DND-41 (cell line): Measurements from ENCODE around the gene ABCB8.

ENCODE experiments used
- EZH2 ChIP-seq: IDR thresholded peaks from 3 replicates; pipeline ENCODE4 v1.6.1; 2012; ENCODE audit warnings: borderline replicate concordance, low read depth, mild to moderate bottlenecking, moderate library complexity, low read length, inconsistent platforms; ENCODE audit not compliant: severe bottlenecking
- TF ChIP-seq, protein P1 (sequence below): IDR thresholded peaks from 2 replicates; pipeline ENCODE4 v1.5.1; 2012; ENCODE audit warnings: borderline replicate concordance, low read length, moderate library complexity, mild to moderate bottlenecking; ENCODE audit not compliant: poor library complexity, severe bottlenecking; ENCODE audit errors: extremely low read depth

DNA sequence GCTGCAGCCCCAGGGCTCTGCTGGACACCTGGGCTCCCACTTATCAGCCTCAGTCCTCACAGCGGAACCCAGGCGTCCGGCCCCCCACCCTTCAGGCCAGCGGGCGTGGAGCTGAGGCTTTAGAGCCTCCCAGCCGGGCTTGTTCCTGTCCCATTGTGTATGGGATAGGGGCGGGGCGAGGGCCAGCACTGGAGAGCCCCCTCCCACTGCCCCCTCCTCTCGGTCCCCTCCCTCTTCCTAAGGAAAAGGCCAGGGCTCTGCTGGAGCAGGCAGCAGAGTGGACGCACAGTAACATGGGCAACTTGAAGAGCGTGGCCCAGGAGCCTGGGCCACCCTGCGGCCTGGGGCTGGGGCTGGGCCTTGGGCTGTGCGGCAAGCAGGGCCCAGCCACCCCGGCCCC lies 34.7 kb upstream of the ABCB8 start:
- TF ChIP-seq, protein P1, sequence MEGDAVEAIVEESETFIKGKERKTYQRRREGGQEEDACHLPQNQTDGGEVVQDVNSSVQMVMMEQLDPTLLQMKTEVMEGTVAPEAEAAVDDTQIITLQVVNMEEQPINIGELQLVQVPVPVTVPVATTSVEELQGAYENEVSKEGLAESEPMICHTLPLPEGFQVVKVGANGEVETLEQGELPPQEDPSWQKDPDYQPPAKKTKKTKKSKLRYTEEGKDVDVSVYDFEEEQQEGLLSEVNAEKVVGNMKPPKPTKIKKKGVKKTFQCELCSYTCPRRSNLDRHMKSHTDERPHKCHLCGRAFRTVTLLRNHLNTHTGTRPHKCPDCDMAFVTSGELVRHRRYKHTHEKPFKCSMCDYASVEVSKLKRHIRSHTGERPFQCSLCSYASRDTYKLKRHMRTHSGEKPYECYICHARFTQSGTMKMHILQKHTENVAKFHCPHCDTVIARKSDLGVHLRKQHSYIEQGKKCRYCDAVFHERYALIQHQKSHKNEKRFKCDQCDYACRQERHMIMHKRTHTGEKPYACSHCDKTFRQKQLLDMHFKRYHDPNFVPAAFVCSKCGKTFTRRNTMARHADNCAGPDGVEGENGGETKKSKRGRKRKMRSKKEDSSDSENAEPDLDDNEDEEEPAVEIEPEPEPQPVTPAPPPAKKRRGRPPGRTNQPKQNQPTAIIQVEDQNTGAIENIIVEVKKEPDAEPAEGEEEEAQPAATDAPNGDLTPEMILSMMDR, result no peak
- no peak for TF ChIP-seq EZH2
